ENCODE results near the gene GPR78. TPM values are rescaled to one million over a fixed set of nuclear protein-coding genes. Genes with fewer than 3 reads are reported as not detected.

Gene GPR78
- total and polyA plus RNA-seq, 4 donors = not detected

DNA sequence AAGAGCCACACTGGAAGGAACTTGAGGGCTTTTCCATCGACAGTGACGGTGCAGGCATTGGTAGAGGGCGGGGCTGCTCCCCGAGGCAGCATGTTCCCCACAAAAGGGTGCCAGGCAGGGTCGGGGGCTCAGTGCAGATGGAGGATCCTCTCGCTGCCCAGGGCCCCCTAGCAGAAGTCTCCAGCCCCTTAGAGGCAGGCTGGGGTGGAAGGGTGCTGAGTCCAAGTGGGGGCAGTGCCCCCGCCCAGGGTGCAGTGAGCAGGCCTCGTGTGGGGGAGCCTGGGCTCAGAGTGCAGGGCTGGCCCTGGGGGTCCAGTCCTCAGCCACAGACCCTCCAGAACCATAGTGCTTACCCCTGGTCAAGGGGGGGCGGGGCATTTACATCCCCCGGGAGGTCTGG is 21.4 kb downstream of the GPR78 start:
- DNase-seq (ENCODE audit: low spot score) = no peak

DNA sequence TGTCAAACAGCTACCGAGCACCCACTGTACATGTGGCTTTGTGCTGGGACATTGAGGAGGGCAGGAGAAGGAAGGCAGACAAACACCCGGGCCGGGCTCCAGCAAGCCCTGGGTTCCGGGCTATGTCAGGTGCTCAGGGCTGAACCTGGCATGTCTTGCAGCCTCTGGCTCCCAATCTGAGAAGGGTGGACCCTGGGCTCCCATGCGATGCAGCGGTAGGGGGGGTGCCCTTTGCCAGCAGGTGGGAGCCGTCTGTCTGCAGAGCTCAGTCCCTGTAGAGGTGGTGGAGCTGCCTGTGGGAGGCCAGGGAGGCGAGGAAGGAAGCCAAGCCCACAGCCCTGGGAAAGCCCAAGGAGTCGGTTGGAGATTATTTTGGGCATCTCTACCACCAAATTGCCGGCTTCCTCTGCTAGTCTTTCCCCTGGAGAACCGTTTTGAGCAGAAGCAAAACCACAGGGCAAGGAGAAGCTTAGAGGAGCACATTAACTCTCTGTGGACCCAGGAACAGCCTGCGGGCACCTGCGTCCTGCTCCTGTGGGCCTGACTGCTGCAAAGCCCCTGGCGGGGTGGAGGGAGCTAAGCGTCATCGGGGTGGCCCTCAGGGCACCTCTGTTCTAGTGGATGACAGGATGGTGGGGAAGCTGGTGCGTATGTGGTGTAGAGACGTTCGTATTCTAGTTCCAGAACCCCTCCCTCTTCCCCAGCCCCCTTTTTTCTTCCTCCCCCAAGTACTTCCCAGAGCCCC is 22.7 kb downstream of the GPR78 start:
- no peaks in the 10 kb centered on the region for H3K4me1 ChIP-seq (ENCODE audit: control insufficient read depth in 4 of 4, insufficient read depth in 4 of 4, low read length in 3 of 4)
- H3K27ac ChIP-seq (ENCODE audit: low read depth in 1 of 2, low read length in 2 of 2) = no peak overlapping the region
- no peak for TF ChIP-seq TAF1 (conservative IDR thresholded peaks at IDR 0.05)
- no peak for TF ChIP-seq FOXA2 (IDR thresholded peaks at IDR 0.05)
- no peak for TF ChIP-seq EGR1 (IDR thresholded peaks at IDR 0.05; ENCODE audit: low read depth in 2 of 2)
- TF ChIP-seq HNF4G (IDR thresholded peaks at IDR 0.05) = no peak
- TF ChIP-seq RXRA (IDR thresholded peaks at IDR 0.05) = no peak
- TF ChIP-seq RAD21 (IDR thresholded peaks at IDR 0.05) = no peak
- no peak for TF ChIP-seq NR2F2 (IDR thresholded peaks at IDR 0.05)
- TF ChIP-seq, protein P1, sequence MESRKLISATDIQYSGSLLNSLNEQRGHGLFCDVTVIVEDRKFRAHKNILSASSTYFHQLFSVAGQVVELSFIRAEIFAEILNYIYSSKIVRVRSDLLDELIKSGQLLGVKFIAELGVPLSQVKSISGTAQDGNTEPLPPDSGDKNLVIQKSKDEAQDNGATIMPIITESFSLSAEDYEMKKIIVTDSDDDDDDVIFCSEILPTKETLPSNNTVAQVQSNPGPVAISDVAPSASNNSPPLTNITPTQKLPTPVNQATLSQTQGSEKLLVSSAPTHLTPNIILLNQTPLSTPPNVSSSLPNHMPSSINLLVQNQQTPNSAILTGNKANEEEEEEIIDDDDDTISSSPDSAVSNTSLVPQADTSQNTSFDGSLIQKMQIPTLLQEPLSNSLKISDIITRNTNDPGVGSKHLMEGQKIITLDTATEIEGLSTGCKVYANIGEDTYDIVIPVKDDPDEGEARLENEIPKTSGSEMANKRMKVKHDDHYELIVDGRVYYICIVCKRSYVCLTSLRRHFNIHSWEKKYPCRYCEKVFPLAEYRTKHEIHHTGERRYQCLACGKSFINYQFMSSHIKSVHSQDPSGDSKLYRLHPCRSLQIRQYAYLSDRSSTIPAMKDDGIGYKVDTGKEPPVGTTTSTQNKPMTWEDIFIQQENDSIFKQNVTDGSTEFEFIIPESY (IDR thresholded peaks at IDR 0.05) = no peak
- TF ChIP-seq GABPA (IDR thresholded peaks at IDR 0.05 in 1 of 2, conservative IDR thresholded peaks at IDR 0.05 in 1 of 2) = no peak
- no peak for TF ChIP-seq YY1 (IDR thresholded peaks at IDR 0.05)
- no peak overlapping the region for H3K4me3 ChIP-seq (ENCODE audit: low read depth in 1 of 3, low read length in 3 of 3)
- H3K36me3 ChIP-seq (ENCODE audit: control insufficient read depth in 4 of 4, insufficient read depth in 3 of 4, low read depth in 1 of 4, low read length in 3 of 4) = no peaks in the 10 kb centered on the region
- H3K27me3 ChIP-seq (ENCODE audit: control insufficient read depth in 4 of 4, insufficient read depth in 4 of 4, low read length in 3 of 4) = no peaks in the 10 kb centered on the region
- WGBS = 75% methylated on average over 19 of the region's 19 CpGs
- no peak for DNase-seq (ENCODE audit: low spot score)
- no peak overlapping the region for H3K9ac ChIP-seq (ENCODE audit: low read depth in 1 of 2, low read length in 2 of 2)
- no peaks in the 10 kb centered on the region for H3K9me3 ChIP-seq (ENCODE audit: control insufficient read depth in 4 of 4, low read length in 3 of 4)

More for the DNA sequence above, 21.4 kb downstream of the GPR78 start:
- Histone ChIP-seq H3K4me3 (ENCODE audit: low read depth in 1 of 3, low read length in 3 of 3) (no peak overlapping the region), H3K9me3 (ENCODE audit: control insufficient read depth in 4 of 4, low read length in 3 of 4) (no peaks in the 10 kb centered on the region), H3K36me3 (ENCODE audit: control insufficient read depth in 4 of 4, insufficient read depth in 3 of 4, low read depth in 1 of 4, low read length in 3 of 4) (no peaks in the 10 kb centered on the region), H3K27ac (ENCODE audit: low read depth in 1 of 2, low read length in 2 of 2) (no peak overlapping the region), H3K4me1 (ENCODE audit: control insufficient read depth in 4 of 4, insufficient read depth in 4 of 4, low read length in 3 of 4) (no peaks in the 10 kb centered on the region), H3K27me3 (ENCODE audit: control insufficient read depth in 4 of 4, insufficient read depth in 4 of 4, low read length in 3 of 4) (no peaks in the 10 kb centered on the region), H3K9ac (ENCODE audit: low read depth in 1 of 2, low read length in 2 of 2) (no peak overlapping the region)
- TF ChIP-seq, protein P2, sequence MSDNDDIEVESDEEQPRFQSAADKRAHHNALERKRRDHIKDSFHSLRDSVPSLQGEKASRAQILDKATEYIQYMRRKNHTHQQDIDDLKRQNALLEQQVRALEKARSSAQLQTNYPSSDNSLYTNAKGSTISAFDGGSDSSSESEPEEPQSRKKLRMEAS (IDR thresholded peaks at IDR 0.05) = no peak
- 82% methylated on average over 10 of the region's 10 CpGs for WGBS

DNA sequence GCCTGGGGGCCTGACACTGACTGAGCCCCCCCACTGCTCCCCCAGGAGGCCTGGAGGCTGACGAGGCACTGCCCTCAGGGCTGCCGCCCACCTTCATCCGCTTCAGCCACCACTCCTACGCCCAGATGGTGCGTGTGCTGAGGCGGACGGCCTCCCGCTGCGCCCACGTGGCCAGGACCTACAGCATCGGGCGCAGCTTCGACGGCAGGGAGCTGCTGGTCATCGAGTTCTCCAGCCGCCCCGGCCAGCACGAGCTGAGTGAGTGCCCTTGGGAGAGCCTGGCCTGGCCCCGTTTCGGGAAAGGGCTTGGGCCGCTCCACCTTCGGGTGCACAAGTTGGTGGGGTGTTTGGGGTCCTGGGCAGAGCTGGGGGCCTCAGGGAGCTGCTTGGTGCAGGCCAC is 23.7 kb downstream of the GPR78 start:
- TF ChIP-seq RXRA (IDR thresholded peaks at IDR 0.05) = no peak
- TF ChIP-seq FOXA2 (IDR thresholded peaks at IDR 0.05) = no peak
- TF ChIP-seq, protein P3, sequence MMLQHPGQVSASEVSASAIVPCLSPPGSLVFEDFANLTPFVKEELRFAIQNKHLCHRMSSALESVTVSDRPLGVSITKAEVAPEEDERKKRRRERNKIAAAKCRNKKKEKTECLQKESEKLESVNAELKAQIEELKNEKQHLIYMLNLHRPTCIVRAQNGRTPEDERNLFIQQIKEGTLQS (IDR thresholded peaks at IDR 0.05) = no peak
- TF ChIP-seq EGR1 (IDR thresholded peaks at IDR 0.05; ENCODE audit: low read depth in 2 of 2) = no peak
- TF ChIP-seq, protein P1 (IDR thresholded peaks at IDR 0.05) = no peak
- TF ChIP-seq TAF1 (conservative IDR thresholded peaks at IDR 0.05) = no peak
- TF ChIP-seq, protein P2 (IDR thresholded peaks at IDR 0.05) = no peak
- TF ChIP-seq, protein P4, sequence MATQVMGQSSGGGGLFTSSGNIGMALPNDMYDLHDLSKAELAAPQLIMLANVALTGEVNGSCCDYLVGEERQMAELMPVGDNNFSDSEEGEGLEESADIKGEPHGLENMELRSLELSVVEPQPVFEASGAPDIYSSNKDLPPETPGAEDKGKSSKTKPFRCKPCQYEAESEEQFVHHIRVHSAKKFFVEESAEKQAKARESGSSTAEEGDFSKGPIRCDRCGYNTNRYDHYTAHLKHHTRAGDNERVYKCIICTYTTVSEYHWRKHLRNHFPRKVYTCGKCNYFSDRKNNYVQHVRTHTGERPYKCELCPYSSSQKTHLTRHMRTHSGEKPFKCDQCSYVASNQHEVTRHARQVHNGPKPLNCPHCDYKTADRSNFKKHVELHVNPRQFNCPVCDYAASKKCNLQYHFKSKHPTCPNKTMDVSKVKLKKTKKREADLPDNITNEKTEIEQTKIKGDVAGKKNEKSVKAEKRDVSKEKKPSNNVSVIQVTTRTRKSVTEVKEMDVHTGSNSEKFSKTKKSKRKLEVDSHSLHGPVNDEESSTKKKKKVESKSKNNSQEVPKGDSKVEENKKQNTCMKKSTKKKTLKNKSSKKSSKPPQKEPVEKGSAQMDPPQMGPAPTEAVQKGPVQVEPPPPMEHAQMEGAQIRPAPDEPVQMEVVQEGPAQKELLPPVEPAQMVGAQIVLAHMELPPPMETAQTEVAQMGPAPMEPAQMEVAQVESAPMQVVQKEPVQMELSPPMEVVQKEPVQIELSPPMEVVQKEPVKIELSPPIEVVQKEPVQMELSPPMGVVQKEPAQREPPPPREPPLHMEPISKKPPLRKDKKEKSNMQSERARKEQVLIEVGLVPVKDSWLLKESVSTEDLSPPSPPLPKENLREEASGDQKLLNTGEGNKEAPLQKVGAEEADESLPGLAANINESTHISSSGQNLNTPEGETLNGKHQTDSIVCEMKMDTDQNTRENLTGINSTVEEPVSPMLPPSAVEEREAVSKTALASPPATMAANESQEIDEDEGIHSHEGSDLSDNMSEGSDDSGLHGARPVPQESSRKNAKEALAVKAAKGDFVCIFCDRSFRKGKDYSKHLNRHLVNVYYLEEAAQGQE (IDR thresholded peaks at IDR 0.05) = no peak
- no peak for TF ChIP-seq NR2F2 (IDR thresholded peaks at IDR 0.05)
- TF ChIP-seq, protein P5, sequence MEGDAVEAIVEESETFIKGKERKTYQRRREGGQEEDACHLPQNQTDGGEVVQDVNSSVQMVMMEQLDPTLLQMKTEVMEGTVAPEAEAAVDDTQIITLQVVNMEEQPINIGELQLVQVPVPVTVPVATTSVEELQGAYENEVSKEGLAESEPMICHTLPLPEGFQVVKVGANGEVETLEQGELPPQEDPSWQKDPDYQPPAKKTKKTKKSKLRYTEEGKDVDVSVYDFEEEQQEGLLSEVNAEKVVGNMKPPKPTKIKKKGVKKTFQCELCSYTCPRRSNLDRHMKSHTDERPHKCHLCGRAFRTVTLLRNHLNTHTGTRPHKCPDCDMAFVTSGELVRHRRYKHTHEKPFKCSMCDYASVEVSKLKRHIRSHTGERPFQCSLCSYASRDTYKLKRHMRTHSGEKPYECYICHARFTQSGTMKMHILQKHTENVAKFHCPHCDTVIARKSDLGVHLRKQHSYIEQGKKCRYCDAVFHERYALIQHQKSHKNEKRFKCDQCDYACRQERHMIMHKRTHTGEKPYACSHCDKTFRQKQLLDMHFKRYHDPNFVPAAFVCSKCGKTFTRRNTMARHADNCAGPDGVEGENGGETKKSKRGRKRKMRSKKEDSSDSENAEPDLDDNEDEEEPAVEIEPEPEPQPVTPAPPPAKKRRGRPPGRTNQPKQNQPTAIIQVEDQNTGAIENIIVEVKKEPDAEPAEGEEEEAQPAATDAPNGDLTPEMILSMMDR (IDR thresholded peaks at IDR 0.05; ENCODE audit: low read depth, low read length, missing input control) = no peak
- no peak for TF ChIP-seq YY1 (IDR thresholded peaks at IDR 0.05)
- no peak for TF ChIP-seq RAD21 (IDR thresholded peaks at IDR 0.05)
- H3K36me3 ChIP-seq (ENCODE audit: control insufficient read depth in 4 of 4, insufficient read depth in 3 of 4, low read depth in 1 of 4, low read length in 3 of 4) = no peaks in the 10 kb centered on the region
- WGBS = 91% methylated on average over 22 of the region's 22 CpGs
- H3K9me3 ChIP-seq (ENCODE audit: control insufficient read depth in 4 of 4, low read length in 3 of 4) = no peaks in the 10 kb centered on the region
- no peak for DNase-seq (ENCODE audit: low spot score)
- H3K27me3 ChIP-seq (ENCODE audit: control insufficient read depth in 4 of 4, insufficient read depth in 4 of 4, low read length in 3 of 4) = no peaks in the 10 kb centered on the region
- H3K4me3 ChIP-seq (ENCODE audit: low read depth in 1 of 3, low read length in 3 of 3) = no peak overlapping the region
- no peak overlapping the region for H3K27ac ChIP-seq (ENCODE audit: low read depth in 1 of 2, low read length in 2 of 2)
- H3K9ac ChIP-seq (ENCODE audit: low read depth in 1 of 2, low read length in 2 of 2) = no peak overlapping the region
- no peaks in the 10 kb centered on the region for H3K4me1 ChIP-seq (ENCODE audit: control insufficient read depth in 4 of 4, insufficient read depth in 4 of 4, low read length in 3 of 4)
